Measurements from ENCODE around the gene HSPB8. TPM values are rescaled to one million over a fixed set of nuclear protein-coding genes. Genes with fewer than 3 reads are reported as not detected.

Gene HSPB8
- total RNA-seq, 4 donors from 2014 or later, result 18.9 to 26.9 (median 23.5) TPM

GRCh38 chr12:119229837-119230236, 51.1 kb downstream of the HSPB8 start:
- no peak for TF ChIP-seq CTCF (IDR thresholded peaks at IDR 0.05; ENCODE audit: low read depth)

GRCh38 chr12:119230807-119231206, 52.1 kb downstream of the HSPB8 start:
- TF ChIP-seq CTCF (IDR thresholded peaks at IDR 0.05; ENCODE audit: low read depth), result no peak

GRCh38 chr12:119231774-119232173, 53.0 kb downstream of the HSPB8 start:
- no peak for TF ChIP-seq CTCF (IDR thresholded peaks at IDR 0.05; ENCODE audit: low read depth)

- TF ChIP-seq CTCF (IDR thresholded peaks at IDR 0.05; ENCODE audit: low read depth), result no peak
These were observed 56.5 kb downstream of the HSPB8 start for GRCh38 chr12:119235197-119235751.

GRCh38 chr12:119236372-119236771, 57.6 kb downstream of the HSPB8 start:
- TF ChIP-seq CTCF (IDR thresholded peaks at IDR 0.05; ENCODE audit: low read depth), result no peak

GRCh38 chr12:119239040-119239439, 60.3 kb downstream of the HSPB8 start:
- TF ChIP-seq CTCF (IDR thresholded peaks at IDR 0.05; ENCODE audit: low read depth), result no peak

GRCh38 chr12:119241049-119241448, 62.3 kb downstream of the HSPB8 start:
- TF ChIP-seq CTCF (IDR thresholded peaks at IDR 0.05; ENCODE audit: low read depth), result no peak

All from subcutaneous adipose tissue (tissue), 4 donors.